ENCODE results near the gene ZFYVE9.

The ZFYVE9 gene

GRCh38 chr1:52334906-52335528 is 193.1 kb downstream of the ZFYVE9 start:
- DNase-seq, result no peak

GRCh38 chr1:52337439-52337838 is 195.6 kb downstream of the ZFYVE9 start:
- no peak for DNase-seq

- DNase-seq, result no peak
Measured at GRCh38 chr1:52341655-52342260, 199.9 kb downstream of the ZFYVE9 start.

- no peak for DNase-seq
Measured at GRCh38 chr1:52343979-52344378, 202.1 kb downstream of the ZFYVE9 start.

- DNase-seq, result no peak
Measured at GRCh38 chr1:52345252-52345651, 203.4 kb downstream of the ZFYVE9 start.

- no peak for DNase-seq
Measured at GRCh38 chr1:52346653-52347052, 204.8 kb downstream of the ZFYVE9 start.

- DNase-seq, result peak in 42 of 58 donors; percentile 4 to 66 (median 31)
Measured at GRCh38 chr1:52348704-52349300, 206.9 kb downstream of the ZFYVE9 start.

- no peak for DNase-seq
Measured at GRCh38 chr1:52352690-52353089, 210.8 kb downstream of the ZFYVE9 start.

- DNase-seq, result no peak
Measured at GRCh38 chr1:52355436-52355835, 213.5 kb downstream of the ZFYVE9 start.

GRCh38 chr1:52355847-52356505 is 214.1 kb downstream of the ZFYVE9 start:
- no peak for DNase-seq

GRCh38 chr1:52356818-52357355 is 215.0 kb downstream of the ZFYVE9 start:
- no peak for DNase-seq

GRCh38 chr1:52357397-52357796 is 215.5 kb downstream of the ZFYVE9 start:
- no peak for DNase-seq

GRCh38 chr1:52358851-52359497 is 217.1 kb downstream of the ZFYVE9 start:
- DNase-seq, result no peak

- no peak for DNase-seq
Measured at GRCh38 chr1:52359676-52360594, 218.0 kb downstream of the ZFYVE9 start.

- DNase-seq, result no peak
Measured at GRCh38 chr1:52360595-52360968, 218.7 kb downstream of the ZFYVE9 start.

GRCh38 chr1:52364235-52364839 is 222.4 kb downstream of the ZFYVE9 start:
- no peak for DNase-seq

- DNase-seq, result peak in 31 of 58 donors; percentile 3 to 65 (median 35)
Measured at GRCh38 chr1:52365071-52365745, 223.3 kb downstream of the ZFYVE9 start.

GRCh38 chr1:52365746-52366516 is 224.0 kb downstream of the ZFYVE9 start, which contains the start of gene CC2D1B:
TSS of gene CC2D1B (minus strand) at chr1:52366205. CDS start at chr1:52364620, 1,585 bp downstream.
- DNase-seq, result peak; percentile 46 to 97 (median 92)

- DNase-seq, result no peak
Measured at GRCh38 chr1:52366517-52366827, 224.6 kb downstream of the ZFYVE9 start.

Data from anterior cingulate cortex (tissue), 58 donors.